Amniotic epithelial cell (primary cell): ENCODE measurements around the gene INO80D.
"Not testable (repeated sequence)": the region's sequence is repeated elsewhere in the genome, so short reads cannot be mapped to it uniquely, and the experiment has no call there.

Source experiments
- DNase-seq: peaks from one replicate; pipeline ENCODE4 v3.0.0-alpha.2; 2010; ENCODE audit warnings: low read depth

Gene INO80D

DNA sequence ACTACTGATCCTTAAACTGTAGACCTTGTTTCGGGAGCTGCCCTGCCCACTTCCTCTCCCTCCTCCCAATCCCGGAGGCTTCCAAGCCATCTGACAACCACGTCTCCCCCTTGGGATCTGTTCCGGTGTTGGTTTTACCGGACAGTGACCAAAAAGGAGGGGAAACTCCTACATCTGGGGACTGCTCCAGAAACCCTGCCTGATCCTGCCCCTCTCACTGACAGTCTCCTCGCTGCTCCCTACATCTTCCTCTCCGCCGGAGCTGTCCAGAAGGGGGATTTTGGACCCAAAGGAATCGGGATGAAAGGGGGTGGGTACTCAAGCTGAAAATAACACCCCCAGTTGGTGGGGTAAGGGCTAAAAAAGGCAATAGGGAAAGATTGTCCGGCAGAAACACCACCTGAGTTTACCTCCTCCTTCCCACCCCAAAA lies 1.5 kb downstream of the INO80D start:
- peak; percentile 61 for DNase-seq

DNA sequence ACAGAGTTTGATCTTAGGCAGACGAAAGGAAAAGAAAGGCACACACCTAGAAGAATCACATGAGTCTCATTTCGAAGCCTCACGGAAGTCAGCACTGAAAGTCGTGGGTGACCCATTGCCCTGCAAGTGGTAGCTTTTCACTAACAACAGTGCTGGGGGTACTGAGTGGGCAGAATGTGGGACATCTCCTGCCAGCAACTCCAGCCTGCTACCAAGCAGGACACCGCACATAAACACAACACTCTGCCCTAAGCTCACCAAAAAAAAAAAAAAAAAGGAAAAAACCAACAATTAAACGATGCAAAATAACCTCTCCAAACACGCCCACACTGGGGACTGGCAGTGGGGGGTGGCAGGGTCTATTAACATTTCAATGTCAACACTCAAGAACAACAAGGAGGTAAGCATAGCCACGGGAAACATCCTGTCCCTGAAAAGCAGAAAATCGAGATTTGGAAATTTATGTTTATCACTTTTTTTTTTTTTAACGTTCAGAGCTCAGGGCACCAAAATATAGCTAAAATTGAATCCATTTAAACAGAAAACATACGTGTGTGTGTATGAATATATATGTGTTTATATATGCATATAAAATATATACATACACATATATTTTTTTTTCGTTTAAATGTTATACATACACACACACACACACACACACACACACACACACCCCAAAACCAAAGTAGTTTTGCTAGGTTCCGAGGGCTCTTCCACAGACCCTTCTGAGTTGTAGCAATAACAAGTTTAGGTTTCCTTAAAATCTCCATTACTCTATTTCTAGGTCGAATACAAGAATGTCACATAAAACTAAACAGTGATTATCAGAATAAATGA lies 2.2 kb downstream of the INO80D start:
- DNase-seq, result no peak

DNA sequence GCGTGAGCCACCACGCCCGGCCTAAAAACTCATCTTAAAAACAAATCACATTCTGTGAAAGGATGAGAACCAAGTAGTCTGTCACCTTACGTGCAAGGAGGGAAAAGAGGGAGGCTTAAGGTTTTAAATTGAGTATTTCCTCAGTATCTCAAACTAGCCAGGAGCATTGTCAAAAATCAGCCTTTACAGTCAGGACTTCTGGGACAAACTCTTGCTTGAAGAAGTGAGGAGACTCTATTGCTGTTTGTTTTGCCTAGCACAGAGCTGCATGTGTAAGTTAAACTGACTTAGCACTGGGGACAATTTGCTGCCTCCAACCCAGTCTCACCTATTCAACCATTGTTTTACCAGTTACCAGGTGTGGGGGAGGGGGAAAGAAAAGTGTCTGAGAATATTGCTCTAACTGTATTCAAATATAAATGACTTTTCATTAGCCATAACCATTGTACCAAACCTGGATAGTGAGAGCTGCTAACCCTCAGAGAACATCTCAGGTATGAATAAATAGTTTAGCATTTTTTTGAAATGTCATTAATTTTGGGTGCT lies 3.6 kb downstream of the INO80D start:
- no peak for DNase-seq

DNA sequence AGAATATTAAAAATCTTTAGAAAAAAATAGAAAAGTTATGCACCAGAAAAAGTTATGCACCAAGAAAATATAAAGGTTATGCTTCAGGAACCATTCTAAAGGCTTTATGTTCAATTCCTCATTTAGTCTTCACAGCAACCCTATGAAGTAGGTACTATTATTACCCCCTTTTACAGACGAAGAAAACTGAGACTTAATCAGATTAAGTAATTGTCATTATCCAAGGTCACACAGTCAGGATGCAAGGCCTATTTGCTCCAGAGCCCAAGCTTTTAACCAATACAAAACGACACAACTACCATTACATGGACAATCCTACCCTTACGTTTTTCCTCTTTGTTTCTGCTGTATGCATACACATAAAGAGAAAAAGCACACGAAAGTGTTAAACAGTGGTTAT lies 5.0 kb downstream of the INO80D start:
- no peak for DNase-seq

DNA sequence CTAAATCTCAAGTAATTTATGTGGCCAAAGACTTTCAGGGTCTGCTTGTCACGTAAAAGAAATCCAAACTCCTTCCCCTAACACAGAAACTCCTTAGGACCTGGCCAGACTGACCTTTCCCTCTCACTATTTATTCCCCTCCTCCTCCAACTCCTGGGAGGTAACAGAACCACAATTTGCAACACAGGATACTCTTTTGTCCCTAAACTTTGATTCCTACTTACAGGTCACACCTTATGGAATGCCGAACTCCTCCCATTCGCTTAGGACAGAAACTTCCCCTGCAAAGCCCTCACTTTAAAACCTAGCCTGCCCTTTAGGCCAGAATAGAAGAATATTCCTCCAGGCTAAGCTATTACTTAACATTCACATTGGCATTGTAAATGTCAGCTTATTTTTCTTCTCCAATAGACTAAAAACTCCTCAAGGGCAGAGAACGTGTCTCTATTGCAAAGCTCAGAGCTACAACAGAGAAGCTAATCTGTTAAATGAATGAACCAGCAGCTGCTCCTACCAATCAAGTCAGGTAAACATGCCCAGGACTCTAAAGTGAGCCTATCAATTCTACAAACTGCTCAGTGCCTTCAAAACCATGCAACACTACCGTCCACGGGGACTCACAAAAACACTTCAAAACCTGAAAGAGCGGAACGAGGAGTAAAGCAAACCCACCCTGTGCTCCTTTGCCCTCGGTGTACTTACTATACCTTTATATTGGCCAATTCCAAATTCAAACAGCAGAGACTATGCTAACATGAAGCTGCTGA lies 6.1 kb downstream of the INO80D start:
- DNase-seq, result no peak

DNA sequence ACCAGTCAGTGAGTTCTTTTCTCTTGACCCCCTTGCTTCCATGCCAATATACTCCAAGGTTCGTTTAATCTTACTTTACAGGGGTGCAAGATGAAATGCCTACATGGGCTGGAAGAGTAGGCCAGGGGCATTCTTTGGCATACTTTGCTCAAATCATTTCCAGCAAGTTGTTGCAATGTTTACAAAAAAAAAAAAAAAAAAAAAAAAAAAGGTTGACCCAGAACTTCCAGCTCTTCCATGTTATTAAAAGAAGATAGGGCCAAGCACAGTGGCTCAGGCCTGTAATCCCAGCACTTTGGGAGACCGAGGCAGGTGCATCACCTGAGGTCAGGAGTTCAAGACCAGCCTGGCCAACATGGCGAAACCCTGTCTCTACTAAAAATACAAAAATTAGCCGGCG lies 8.1 kb downstream of the INO80D start:
- DNase-seq, result not testable (repeated sequence)

DNA sequence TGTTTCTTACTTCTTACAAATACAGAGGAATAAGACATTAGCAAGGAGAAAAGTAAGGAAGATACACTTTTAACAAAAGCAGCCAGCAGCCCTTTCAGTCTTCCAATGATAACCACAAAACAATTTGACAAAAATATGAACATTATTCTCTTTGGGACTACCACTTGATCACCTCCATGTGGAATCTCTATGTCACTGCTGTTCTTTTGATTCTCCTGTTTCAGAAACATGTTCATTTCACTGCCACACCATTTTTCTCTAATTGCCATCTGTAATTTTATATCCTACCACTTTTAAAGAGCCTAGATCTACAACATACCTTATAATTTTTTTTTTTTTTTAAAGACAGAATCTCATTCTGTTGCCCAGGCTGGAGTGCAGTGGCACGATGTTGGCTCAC lies 10.9 kb downstream of the INO80D start:
- DNase-seq, result no peak

DNA sequence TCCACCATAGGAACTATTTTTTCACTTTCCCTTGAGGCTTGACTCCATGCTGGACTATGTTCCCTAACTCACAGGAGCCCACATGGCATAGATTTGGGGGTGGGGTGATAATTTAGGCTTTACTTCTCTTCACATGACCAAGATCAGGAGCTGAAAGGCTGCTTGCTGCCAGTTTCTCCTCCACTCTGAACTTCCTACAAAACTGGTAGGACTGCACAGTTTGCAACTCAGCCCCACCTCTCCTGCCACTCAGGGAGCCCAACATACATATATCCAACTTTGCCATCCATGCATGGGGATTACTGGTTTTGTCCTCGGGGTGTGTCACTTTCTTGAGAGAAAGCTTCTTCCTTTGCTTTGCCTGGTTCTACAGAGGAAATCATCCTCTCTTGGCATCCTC lies 14.2 kb downstream of the INO80D start:
- no peak for DNase-seq

DNA sequence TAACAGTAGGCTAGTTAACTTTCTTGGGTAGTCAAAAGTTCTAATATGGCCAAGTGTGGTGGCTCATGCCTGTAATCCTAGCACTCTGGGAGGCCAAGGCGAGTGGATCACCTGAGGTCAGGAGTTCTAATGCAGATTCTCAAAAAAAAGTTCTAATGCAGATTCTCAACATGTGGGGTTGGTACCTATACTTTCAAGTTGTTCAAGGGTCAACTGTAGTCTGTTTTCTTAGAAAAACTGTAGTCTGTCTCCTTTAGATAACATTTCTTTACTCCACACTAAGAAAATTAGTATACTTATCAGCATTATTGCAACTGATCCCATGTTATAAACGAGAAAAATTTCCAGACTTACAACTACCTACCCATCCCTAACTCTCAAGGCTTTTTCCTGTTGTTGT lies 16.6 kb downstream of the INO80D start:
- DNase-seq, result no peak

DNA sequence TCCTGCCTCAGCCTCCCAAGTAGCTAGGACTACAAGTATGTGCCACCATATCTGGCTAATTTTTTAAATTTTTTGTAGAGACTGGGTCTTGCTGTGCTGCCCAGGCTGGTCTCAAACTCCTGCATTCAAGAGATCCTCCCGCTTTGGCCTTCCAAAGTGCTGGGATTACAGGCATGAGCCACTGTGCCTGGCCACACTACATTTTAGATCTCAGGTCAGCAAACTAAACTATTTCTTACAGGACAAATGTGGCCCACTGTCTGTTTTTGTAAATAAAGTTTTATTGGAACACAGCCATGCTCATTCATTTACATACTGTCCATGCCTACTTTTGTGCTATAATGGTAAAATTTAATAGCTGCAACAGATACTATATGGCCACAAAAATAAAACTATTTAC lies 17.8 kb downstream of the INO80D start:
- no peak for DNase-seq

DNA sequence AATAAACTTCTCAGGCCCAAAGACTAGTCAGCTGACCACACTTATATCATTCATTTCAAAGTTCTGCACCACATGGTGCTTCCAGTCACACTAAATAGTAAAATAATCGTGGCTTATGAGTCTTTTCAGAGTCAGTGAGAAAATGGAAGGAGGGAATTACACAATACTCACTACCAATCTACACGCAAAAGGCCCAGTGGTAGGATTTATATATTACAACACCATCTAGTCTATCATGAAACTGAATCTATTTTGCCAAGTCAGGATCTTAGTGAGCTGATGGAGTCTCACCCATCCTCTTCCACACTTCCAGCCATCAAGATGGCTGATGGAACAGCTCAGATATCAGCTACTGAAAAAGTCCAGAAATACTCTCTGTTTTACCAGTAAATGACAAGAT lies 21.9 kb downstream of the INO80D start:
- DNase-seq, result peak; percentile 58

DNA sequence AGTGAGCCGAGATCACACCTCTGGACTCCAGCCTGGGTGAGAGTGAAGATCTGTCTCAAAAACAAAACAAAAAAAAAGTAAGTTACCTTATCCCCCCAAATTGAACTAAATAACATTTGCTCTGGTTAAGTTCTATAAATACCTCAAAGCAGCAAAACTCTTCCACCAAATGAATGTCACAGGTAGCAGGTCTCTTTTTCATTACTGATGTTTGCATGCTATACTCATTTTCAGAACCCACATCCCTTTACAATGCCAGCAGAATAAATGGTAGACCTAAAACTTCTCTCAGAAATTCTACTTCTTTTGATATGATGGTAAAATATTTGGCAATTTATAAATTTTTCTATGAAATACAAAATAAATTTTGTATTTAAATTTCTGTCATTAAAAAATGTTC lies 22.3 kb downstream of the INO80D start:
- no peak for DNase-seq

DNA sequence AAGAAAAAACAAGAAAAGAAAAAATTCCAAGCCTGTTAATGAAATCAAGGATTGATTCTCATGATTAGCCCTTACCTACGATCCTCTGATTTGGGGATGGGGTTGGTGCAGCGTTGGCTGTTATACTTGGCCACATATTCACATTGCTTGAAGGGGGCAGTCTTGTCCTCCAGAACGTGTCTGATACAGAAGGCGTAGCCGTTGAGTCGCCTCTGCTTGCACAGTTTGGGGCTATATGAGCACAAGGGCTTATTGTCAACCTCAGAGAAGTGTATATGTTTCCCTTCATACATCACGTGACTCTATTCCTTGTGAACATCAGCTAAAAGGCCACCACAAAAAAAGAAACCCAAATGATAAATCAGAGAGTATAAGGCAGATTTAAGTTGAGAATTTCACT lies 23.2 kb downstream of the INO80D start:
- no peak for DNase-seq

DNA sequence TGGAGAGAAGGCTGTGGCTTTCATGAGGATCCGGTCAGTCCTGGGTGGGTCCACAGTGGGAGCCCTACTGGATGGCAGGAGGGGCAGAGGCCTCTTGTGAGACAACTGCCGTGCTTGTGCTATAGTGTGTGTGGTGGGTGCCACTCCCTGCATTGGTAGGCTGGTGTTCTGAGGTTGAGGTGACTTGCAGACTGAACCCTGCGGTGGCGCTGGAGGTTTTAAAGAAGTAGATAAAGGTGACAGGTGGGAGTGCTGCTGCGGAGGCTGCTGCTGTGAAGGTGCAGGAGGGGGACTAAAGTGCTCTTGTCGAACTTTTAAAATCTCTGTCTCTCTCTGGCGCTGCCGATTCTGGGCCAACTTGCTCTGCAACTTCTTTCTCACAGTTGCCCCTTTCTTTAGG lies 29.7 kb downstream of the INO80D start:
- no peak for DNase-seq

DNA sequence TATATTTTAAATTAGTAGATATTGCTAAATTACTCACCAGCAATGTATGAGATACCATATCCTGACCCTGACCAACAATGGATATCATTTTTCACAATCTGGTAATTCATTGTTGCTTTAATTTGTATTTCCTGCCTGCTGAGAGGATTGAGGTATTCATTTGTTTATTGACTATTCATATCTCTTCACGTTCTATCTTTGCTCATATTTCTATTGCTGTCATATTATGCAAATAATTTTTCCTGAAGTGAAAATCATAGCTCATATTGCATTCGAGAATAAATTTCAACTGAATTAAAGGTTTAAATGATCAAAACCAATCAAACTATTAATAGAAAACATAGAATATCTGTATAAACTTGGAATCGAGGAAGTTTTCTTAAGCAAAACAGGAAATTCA lies 31.0 kb downstream of the INO80D start:
- no peak for DNase-seq

DNA sequence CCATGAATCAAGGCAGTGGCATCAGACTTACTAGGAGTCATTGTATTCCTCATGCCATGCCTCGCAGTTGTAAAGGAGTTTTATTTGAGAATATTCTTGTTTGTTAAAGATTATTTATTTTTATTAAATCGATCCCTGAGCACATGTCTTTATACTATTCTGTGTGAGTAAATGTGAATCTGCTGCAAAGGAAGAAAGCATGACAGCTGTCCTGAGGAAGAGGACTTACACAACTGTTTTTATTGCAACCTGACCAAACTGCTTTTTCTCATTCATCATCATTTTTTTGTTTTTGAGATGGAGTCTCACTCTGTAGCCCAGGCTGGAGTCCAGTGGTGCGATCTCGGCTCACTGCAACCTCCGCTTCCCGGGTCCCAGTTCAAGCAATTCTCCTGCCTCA lies 34.1 kb downstream of the INO80D start:
- DNase-seq, result no peak

DNA sequence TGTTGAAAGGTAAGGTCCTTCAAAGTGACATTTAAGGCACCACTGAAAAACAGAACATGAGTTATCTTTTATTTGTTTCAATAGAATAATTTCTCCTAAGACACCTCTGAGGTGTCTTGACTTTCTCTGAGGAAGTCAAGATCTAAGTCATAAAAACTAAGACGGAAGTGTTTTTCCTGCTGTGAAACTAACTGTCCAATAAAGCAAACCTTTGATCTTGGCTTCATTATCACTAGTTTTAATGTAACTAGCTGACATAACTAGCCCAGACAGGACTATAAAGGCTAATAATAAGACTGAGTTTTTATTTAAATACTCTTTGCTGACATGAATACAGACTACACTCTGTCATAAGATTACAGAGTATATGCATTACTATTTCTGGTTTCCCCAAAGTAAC lies 36.6 kb downstream of the INO80D start:
- no peak for DNase-seq

DNA sequence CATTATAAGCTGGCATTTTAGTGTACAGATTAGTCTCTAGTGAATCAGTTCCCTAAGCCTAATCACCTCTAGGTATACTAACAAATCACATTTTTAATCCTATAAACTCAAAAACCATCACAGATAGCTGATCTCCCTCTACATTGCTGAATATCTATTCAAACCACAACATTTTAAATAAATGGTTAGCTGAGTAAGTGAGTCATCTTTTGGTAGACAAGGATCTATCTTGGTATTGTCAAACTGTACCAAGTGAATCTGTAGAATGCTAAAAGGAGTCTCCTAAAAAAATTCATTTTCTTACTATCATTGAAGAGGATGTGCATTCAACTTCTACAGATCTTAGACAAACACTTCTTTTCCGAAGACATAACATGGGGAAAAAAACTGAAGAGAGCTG lies 40.7 kb downstream of the INO80D start:
- DNase-seq, result peak; percentile 59

DNA sequence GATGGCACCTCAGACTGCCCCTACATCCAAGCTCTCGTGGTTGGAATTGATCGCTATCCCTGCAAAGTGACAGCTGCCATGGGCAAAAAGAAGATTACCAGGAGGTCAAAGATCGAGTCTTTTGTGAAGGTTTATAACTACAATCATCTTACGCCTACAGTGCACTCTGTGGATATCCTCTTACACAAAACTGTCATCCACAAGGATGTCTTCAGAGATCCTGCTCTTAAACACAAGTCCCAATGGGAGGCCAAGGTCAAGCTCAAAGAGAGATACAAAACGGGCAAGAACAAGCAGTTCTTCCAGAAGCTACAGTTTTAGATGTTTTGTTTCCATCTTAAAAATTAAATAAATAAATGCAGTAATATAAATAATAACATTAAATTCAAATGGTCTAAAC lies 45.4 kb downstream of the INO80D start:
- no peak for DNase-seq

DNA sequence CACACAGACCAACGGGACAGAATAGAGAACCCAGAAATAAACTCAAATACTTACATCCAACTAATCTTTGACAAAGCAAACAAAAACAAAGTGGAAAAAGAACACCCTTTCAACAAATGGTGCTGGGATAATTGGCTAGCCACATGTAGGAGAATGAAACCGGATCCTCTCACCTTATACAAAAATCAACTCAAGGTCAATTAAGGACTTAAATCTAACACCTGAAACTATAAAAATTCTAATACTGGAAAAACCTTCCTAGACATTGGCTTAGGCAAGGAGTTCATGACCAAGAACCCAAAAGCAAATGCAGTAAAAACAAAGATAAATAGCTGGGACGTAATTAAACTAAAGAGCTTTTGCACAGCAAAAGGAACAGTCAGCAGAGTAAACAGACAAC lies 50.6 kb downstream of the INO80D start:
- not testable (repeated sequence) for DNase-seq

DNA sequence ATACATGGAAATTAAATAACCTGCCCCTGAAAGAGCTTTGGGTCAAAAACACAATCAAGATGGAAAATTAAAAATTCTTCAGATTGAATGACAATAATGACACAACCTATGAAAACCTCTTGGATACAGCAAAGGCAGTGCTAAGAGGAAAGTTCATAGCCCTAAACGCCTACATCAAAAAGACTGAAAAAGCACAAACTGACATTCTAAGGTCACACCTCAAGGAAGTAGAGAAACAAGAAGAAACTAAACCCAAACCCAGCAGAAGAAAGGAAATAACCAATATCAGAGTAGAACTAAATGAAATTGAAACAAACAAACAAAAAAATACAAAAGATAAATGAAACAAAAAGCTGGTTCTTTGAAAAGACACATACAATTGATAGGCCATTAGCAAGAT lies 52.5 kb downstream of the INO80D start:
- not testable (repeated sequence) for DNase-seq

DNA sequence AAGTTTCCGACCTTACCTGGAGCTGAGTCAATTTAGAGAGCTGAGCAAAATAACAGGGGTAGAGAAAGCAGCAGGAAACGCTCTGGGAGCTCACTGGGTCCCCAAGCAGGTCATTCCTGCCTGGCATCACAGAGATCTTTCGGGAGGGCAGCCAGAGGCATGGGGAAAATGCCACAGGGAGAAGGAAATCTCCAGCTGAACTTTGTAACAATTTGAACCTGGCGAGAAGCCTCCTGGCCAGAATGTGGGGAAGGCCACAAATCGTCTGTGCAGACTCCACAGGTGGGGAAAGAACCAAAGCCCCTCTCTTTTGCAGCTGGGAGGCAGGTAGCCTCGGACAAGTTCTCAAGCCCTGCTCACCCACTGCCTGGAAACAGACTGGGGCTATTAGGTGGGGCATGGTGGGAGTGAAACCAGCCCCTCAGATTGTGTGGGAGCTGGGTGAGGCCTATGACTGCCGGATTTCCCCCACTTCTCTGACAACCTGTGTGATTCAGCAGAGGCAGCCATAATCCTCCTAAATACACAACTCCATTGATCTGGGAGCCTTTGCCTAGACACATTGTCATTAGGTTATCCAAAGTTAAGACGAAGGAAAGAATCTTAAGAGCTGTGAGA lies 53.9 kb downstream of the INO80D start:
- DNase-seq, result no peak
